AG09309 (cell line): Measurements from ENCODE around the gene LCN6.

Experiments
- DNase-seq: peaks from one replicate; pipeline ENCODE4 v3.0.0-alpha.2; 2010; ENCODE audit warnings: low read depth
- H3K4me3 ChIP-seq: 2 replicates; pipeline ENCODE4 v1.5.1; 2011; ENCODE audit warnings: mild to moderate bottlenecking, low read depth, low read length, moderate library complexity; ENCODE audit not compliant: control insufficient read depth
- CTCF ChIP-seq: IDR thresholded peaks from 2 replicates; pipeline ENCODE4 v1.5.1; 2011; ENCODE audit warnings: mild to moderate bottlenecking, low read depth, low read length, inconsistent platforms; ENCODE audit not compliant: insufficient read depth, control insufficient read depth; ENCODE audit errors: missing control alignments

The LCN6 gene

DNA sequence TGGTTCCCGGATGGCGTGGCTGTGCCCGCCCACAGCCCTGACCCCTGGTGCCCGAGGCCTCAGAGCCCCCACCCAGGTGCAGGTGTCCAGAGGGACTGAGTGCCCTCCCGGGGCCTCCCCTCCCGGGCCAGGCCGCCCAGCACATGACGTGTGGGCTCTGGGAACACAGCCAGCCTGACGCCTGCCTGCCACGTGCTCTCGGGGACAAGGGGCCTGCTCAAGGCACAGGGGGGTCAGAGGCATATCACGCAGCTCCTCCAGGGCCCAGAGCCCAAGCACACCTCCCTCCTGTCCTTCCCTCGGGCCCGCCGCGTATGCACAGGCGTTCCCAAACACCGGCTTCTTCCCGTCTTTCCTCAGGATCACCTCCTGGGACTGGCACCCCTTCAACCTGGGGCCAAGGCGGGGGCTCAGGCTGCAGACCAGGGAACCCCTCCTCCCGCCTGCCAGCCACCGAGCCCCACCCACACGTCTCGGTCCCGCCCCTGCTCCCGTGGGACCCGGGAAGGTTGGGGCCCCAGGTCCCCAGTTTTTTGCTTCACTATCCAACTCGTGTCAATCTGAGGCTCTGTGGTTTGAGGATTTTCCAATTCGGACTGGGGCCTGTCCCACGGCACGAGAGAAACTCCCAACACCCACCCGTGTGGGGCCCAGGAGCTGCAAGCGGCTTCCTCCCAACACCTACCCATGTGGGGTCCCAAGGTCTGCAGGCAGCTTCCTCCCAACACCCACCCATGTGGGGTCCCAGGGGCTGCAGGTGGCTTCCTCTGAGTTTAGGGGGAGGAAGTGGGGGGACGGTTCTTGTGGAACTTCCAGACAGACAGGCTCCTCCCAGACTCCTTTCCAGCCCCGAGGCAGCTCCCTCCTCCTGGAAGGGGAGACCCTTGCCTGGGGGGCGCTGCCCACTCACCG is 7.1 kb downstream of the LCN6 start:
- H3K4me3 ChIP-seq: no peak overlapping the region
- no peak for TF ChIP-seq CTCF
- no peak for DNase-seq

- no peak overlapping the region for H3K4me3 ChIP-seq
- no peak for TF ChIP-seq CTCF
- DNase-seq: no peak
Measured at GRCh38 chr9:136740491-136740890, 7.8 kb downstream of the LCN6 start.

GRCh38 chr9:136740069-136740468 is 8.3 kb downstream of the LCN6 start:
- no peak for DNase-seq
- no peak overlapping the region for H3K4me3 ChIP-seq
- no peak for TF ChIP-seq CTCF

DNA sequence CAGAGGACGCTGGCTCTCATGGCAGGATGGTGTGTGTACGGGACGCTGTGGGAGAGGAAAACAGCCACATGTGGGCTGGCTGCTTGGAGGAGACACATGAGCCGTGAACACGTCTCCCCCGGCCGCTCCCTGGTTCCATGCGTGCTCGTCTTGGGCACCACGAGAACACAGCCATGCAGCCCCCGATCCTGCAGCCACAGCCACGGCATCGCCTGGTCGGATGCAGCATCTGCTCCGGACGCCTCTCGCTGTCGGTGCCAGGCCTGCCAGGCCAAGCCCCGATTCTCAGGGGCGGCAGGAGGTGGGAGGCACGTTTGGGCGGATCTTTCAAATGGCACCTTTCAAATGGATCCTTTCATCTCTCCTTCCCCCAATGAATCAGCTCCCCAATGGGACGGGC is 8.8 kb downstream of the LCN6 start:
- DNase-seq: no peak
- no peak for TF ChIP-seq CTCF
- no peak overlapping the region for H3K4me3 ChIP-seq

GRCh38 chr9:136738960-136739359 is 9.4 kb downstream of the LCN6 start:
- no peak for DNase-seq
- TF ChIP-seq CTCF: no peak
- no peak overlapping the region for H3K4me3 ChIP-seq

GRCh38 chr9:136735812-136736480 is 12.4 kb downstream of the LCN6 start:
- no peak for TF ChIP-seq CTCF
- DNase-seq: no peak
- no peak overlapping the region for H3K4me3 ChIP-seq
